Stimulated activated CD4-positive, alpha-beta T cell treated with anti-CD3 and anti-CD28 coated beads, Interleukin-2, amount 100 ng/mL, for 24 hours (primary cell): ENCODE measurements around the gene EPDR1.

Experiments
- DNase-seq, 2 donors: peaks; one replicate each; pipeline ENCODE4 v3.0.0-alpha.2; 2020

Gene EPDR1

GRCh38 chr7:37920305-37920848 lies at the start of gene EPDR1:
Gene EPDR1 (plus strand): TSS chr7:37920640. CDS start chr7:37920940, 300 bp downstream.
- peak in 1 of 2 donors; percentile 34 for DNase-seq

DNA sequence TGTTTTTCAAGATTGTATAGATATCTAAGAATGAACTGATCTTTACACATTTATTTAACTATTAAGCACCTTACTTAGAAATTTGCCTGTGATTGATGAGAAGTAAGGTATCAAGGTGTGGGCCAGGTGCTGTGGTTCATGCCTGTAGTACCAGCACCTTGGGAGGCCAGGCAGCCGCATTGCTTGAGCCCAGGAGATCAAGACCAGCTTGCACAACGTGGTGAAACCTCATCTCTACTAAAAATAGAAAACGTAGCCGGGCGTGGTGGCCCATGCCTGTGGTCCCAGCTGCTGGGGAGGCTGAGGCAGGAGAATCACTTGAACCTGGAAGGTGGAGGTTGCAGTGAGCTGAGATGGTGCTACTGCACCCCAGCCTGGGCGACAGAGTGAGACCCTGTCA lies 38.4 kb upstream of the EPDR1 start:
- no peak for DNase-seq

- no peak for DNase-seq
These were observed 27.1 kb upstream of the EPDR1 start for GRCh38 chr7:37893359-37893758.

GRCh38 chr7:37894671-37895070 lies 25.8 kb upstream of the EPDR1 start:
- DNase-seq = no peak

GRCh38 chr7:37899712-37900247 lies 20.7 kb upstream of the EPDR1 start:
- DNase-seq = no peak

- no peak for DNase-seq
These were observed 19.1 kb upstream of the EPDR1 start for GRCh38 chr7:37901236-37901827.

DNA sequence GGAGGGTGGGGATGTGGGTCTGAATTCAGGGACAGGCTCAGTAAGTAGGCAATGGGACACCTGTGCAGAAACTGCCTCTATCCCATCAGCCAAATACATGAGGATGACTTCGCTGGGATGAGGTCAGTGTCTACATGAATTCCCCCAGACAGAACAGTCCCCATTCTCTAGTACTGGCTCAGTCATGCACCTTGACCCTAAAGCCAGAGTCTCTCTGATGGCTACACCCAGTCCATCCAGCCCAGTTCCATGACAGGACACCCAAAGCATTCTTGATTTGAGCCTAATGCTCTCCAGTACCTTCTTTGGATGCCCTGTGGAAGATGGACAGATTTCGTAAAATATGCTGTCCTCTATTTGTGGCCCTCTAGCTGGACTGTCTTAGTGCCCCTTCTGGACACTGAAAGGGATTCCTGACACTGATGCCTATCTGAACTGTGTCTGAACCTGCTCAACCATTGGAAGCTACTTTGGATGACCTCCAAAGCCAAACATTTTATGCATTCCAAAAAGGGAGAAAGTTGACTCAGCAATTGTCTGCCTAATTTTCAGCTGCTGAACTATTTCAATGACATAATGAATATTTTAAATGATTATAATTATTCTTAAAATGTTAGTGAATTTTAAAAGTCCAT lies 18.4 kb upstream of the EPDR1 start:
- no peak for DNase-seq

DNA sequence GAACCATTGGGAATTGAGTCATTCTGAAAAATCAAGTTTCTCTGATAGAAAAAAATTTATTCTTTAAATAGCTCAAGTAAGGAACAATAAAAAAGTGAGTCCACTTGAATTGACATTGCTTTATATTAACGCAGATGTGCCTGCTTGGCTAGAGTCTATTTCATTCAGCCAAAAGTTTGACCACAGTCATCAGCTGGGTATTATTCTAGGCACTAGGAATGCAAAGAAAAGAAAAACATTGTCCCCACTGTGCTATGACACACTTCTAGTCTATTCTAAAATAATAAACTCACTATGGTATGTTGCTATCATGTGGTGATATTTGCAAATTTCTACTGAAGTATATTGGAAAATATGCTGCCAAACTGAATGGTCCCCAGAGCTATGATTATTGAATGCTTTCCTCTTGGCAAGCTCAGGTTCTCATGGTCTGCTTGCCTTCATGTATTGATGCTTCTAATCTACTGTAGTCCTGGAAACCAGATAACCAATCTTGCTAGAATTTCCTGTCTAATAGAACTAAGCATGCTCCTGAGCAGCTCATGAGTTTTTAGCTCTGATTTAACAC lies 12.1 kb upstream of the EPDR1 start:
- no peak for DNase-seq

DNA sequence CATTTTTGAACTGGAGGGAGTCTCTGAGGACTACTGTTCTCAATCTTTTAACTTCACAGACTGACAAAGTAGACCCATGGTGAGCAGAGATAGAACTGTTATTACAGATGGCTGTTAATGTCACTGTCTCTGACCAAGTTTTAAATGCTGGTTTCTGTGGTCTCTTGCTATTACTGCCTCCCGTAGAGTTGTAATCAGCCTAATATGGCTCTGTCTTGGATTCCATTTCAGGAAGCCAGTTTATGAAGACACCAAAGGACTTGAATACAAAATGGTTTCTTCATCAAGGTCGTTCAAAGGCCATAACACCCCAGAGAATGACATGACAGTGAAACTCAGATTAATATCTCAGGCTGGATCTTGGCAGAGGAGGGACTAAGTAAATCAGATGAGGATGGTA lies 7.7 kb upstream of the EPDR1 start:
- no peak for DNase-seq

- no peak for DNase-seq
These were observed 5.0 kb upstream of the EPDR1 start for GRCh38 chr7:37915438-37915837.

DNA sequence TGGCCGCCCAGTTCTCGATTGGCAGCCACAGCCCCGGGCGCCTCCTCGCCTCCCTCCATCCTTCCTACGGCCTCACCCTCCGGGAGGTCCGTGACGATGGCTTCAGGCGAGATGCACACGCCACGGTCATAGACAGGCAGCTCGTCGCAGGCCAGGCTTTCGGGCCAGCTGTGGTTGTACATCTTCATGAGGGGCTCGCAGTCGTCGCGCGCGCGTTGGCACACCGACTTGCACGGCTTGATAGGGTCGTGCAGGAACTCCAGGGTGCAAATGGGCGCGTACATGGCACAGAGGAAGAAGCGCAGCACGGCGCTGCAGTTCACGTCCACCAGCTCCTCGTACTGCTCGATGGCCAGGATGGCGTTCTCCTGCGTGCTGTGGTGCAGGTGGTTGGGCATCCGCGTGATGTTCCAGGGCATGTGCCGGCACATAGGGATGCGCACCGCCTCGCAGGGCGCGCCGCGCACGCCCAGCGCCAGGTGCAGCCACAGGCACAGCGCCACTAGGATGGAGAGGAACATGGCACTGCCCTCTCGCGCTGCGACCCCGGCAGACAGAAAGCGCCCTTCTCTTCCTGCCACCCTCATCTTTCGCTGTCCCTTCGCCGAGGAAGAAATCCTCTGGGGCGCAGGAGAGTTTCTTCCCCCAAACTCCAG lies 4.3 kb upstream of the EPDR1 start:
- DNase-seq = peak in 1 of 2 donors; percentile 14

GRCh38 chr7:37916673-37917660 lies 3.5 kb upstream of the EPDR1 start, which contains the start of gene SFRP4:
Gene SFRP4 (minus strand): TSS chr7:37916817. CDS start chr7:37916537, 280 bp downstream.
- DNase-seq = peak in 1 of 2 donors; percentile 6

GRCh38 chr7:37918526-37918925 lies 1.9 kb upstream of the EPDR1 start:
- no peak for DNase-seq

DNA sequence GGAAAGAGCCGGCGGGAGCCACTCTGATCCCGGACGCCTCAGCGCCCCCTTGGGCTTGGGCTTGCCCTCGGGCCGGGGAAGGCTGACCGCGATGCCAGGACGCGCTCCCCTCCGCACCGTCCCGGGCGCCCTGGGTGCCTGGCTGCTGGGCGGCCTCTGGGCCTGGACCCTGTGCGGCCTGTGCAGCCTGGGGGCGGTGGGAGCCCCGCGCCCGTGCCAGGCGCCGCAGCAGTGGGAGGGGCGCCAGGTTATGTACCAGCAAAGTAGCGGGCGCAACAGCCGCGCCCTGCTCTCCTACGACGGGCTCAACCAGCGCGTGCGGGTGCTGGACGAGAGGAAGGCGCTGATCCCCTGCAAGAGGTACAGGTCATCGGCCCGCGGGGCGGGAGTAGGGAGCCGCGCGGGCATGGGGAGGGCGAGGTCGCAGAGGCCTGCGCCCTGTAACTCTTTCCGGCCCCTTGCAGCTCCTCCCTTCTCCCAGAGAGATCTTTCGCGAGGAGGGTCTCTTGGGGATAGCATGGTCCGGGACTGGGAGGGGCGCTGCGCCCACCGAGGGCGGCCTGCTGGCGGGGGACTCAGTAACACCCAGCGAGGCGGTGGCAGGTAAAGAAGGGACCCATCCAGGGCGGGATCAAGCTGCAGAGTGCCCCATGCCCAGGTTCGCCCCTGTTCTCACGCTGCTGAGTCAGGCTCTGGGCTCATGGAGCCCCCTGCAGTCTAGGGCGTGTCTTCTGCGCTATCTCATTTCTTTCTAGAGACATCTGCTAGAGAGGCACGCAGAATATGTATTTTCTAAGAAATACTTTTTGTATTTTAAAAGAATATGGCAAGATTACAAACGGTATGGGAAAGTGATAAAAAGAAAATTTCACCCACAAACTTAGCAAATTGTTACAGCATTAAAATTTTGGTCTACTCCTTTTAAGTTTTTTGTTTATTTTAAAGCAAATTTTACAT lies 687 bp downstream of the EPDR1 start:
- peak in 1 of 2 donors; percentile 25 for DNase-seq

DNA sequence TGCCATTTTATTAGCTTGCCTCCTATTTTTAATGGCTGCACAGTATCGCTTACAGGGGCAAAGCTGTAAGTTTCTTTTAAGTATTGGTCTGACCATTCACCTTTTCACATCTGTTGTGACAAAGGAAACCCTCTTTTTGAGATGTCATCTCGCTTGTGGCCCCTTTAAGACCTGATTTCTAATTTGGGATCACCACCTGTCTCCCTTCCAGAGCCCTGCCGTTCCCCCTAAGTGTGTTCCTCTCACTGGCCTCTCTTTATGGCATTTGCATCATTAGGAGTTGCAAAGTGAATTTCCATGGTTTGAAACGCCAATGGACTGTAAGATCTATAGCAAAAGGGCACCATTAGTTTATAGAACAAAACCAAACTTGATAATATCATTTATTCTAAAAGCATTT lies 1.4 kb downstream of the EPDR1 start:
- no peak for DNase-seq

DNA sequence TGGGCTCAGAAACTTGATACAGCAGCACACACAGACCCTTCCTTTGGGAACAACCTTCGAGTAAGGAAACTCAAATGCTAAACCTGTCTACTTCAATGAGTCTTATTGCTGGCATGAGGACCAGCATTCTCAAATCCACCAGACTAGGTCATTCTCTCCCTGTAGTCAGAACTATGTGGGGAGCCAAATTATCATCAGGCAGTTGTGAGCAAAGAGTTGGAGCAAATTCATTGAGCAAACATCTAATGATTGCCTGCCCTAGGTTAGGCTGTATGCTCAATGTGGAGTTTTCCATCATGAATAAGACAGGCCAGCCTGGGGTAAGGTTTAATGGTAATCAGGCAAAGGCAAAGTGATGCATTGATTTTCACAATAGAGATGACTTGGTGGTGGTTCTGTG lies 3.6 kb downstream of the EPDR1 start:
- DNase-seq = no peak

DNA sequence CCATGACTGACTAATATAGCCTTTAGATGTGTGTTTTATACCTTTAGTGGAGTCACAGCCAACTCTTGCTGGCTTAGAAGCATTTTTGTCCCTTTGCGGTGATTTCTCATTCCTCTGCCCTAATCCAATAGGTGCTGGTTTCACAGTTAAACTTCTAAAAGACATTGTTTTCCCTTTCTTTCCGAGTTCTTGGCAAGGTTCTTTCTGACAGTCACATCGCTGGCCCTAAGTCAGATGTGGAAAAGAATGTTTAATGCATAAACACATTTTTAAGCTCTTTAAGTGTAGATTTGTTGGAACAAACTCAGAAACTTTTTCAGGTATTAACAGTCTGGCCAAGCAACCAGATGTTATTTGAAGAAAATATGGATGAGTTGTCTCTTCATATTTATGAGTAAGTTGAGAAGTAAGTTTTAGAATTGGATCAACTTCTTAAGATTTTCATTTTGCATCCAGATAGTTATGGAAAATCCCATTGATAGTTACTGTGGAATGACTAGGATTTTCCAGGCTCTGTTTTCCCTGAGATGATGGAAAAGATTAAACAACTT lies 4.1 kb downstream of the EPDR1 start:
- DNase-seq = no peak

DNA sequence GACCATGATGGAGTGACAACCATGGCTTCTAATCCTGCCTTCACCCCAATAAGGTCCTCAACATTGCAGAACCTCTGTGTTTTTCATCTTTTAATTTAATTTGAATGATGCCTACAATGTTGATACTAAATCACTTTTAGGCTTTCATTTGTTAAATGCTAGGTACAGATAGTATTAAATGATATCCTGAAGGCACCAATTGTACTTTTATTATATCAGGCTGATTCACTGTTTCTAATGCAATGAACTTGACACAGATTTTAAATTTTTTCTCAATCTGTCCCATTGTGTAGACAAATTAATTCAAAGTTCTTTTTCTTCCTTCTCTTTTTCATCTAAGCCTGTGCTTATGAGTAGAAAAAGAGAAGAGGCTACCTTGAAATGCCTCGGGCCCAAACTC lies 5.2 kb downstream of the EPDR1 start:
- no peak for DNase-seq

DNA sequence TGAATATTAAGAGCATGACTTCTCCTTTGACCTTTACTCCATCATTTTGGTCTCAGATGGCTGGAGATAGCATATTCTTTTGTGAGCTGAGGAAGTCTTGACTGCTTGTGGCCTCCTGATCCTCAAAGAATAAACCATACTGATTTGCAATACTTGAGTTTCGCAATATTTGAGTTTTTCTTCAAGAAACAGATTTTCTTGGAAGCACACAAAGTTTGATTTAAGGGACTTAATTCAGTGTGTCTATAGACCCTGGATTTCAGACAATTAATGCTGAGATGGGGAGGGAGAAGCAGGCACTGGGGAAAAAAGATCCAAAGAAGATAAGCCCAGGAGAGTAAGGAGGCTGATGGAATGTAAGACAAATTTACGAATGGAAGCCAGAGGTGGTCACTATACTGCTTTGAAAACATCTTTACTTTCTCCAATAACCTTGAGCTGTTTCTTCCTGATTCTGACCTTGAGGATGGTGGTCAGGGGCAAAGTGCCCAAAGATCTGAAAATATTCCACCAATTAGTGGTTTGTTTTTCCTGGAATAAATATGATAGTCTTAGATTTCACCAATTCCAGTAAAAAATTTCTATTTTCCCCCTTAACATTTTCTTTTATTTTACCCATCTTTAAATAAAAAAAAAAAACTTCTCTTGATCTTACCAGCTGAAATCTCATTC lies 7.5 kb downstream of the EPDR1 start:
- no peak for DNase-seq

- no peak for DNase-seq
These were observed 8.4 kb downstream of the EPDR1 start for GRCh38 chr7:37928878-37929277.
